Sigmoid colon (tissue), 7 donors: ENCODE results near the gene FGF12. TPM values are rescaled to one million over a fixed set of nuclear protein-coding genes. Genes with fewer than 3 reads are reported as not detected.

Experiments
- DNase-seq: peaks from one replicate; pipeline ENCODE4 v3.0.0-alpha.2; 2019
- H3K27ac ChIP-seq, 4 donors: fragments of 200-600 bp; sonication (generic); one replicate each; pipeline ENCODE4 v1.5.1; 2016 to 2019; ENCODE audit warnings: mild to moderate bottlenecking in 1 of 4
- H3K27me3 ChIP-seq, 3 donors: fragments of 200-600 bp; sonication (generic); one replicate each; pipeline ENCODE4 v1.5.1; 2019; ENCODE audit warnings: mild to moderate bottlenecking in 1 of 3
- H3K36me3 ChIP-seq, 4 donors: fragments of 200-600 bp; sonication (generic); one replicate each; pipeline ENCODE4 v1.5.1; 2016 to 2019
- H3K4me1 ChIP-seq, 4 donors: fragments of 200-600 bp; sonication (generic); one replicate each; pipeline ENCODE4 v1.5.1; 2017 to 2019
- H3K4me3 ChIP-seq, 4 donors: fragments of 200-600 bp; sonication (generic); one replicate each; pipeline ENCODE4 v1.5.1; 2017 to 2019; ENCODE audit warnings: mild to moderate bottlenecking in 2 of 4, moderate library complexity in 1 of 4
- H3K9me3 ChIP-seq, 4 donors: fragments of 200-600 bp in 3 of 4; sonication (generic) in 3 of 4; one replicate each; pipeline versions ENCODE4 v1.5.1 to v1.6.1; 2013 to 2019
- EP300 ChIP-seq, 4 donors: sonication (generic); formaldehyde crosslinking; IDR thresholded peaks; one replicate each; pipeline ENCODE4 v1.6.1; 2017; ENCODE audit warnings: antibody characterized with exemption in 4 of 4
- POLR2A ChIP-seq, 2 donors: fragments of 450-650 bp; IDR thresholded peaks; one replicate each; pipeline ENCODE4 v1.6.1; 2016; ENCODE audit warnings: antibody characterized with exemption in 2 of 2, mild to moderate bottlenecking in 2 of 2, moderate library complexity in 2 of 2
- POLR2AphosphoS5 ChIP-seq, 4 donors: sonication (generic); formaldehyde crosslinking; IDR thresholded peaks; one replicate each; pipeline ENCODE4 v1.6.1; 2017; ENCODE audit warnings: antibody characterized with exemption in 4 of 4
- WGBS, 2 donors: extraction: QIAGEN DNeasy Blood & Tissue Kit; methylation state at CpG; one replicate each; pipeline ENCODE4 v1.1.7; 2013; 5-methylcytosine and 5-hydroxymethylcytosine counted together
- intact Hi-C: fragments of 100-400 bp; cut with DNase I; formaldehyde crosslinking; loops from one replicate; pipeline ENCODE4 v1.15.1; 2023
- polyA plus RNA-seq, 3 donors: library from polyadenylated mRNA; stranded (reverse); fragments of 200-250 nt; gene quantifications; one replicate each; pipeline ENCODE4 v1.2.3, GENCODE V29; 2013
- total RNA-seq, 4 donors: library from RNA; depleted of rRNA; stranded (reverse); fragments of >200 nt; gene quantifications; one replicate each; pipeline ENCODE4 v1.1.0, GENCODE V29; 2016
- TF ChIP-seq, protein P1 (sequence below), 4 experiments: fragments of 450-650 bp in 3 of 4; fragments of 200-600 bp in 1 of 4; IDR thresholded peaks; one replicate each; pipeline ENCODE4 v1.5.1; 2016 to 2019; ENCODE audit warnings: antibody characterized with exemption in 4 of 4, mild to moderate bottlenecking in 3 of 4, moderate library complexity in 2 of 4
- donor health status: healthy with polysubstance abuse.
- donor health status: Bipolar disorder and iron deficiency.
- donor health status: healthy.

Gene FGF12
- total and polyA plus RNA-seq, 7 donors: 0.32 to 7.8 (median 1.8) TPM

- Histone ChIP-seq H3K36me3 (no peaks in the 10 kb centered on the region), H3K4me3 (no peak overlapping the region), H3K27me3 (no peaks in the 10 kb centered on the region), H3K9me3 (no peaks in the 10 kb centered on the region), H3K27ac (no peak overlapping the region), H3K4me1 (no peaks in the 10 kb centered on the region)
- 58 to 73% methylated on average over 6 of the region's 6 CpGs for WGBS, 2 donors
- intact Hi-C loops: no loop called here
- DNase-seq: no peak
- TF ChIP-seq POLR2A (IDR thresholded peaks at IDR 0.05) (no peak), POLR2AphosphoS5 (IDR thresholded peaks at IDR 0.05) (no peak), EP300 (IDR thresholded peaks at IDR 0.05) (no peak)
- TF ChIP-seq, protein P1, sequence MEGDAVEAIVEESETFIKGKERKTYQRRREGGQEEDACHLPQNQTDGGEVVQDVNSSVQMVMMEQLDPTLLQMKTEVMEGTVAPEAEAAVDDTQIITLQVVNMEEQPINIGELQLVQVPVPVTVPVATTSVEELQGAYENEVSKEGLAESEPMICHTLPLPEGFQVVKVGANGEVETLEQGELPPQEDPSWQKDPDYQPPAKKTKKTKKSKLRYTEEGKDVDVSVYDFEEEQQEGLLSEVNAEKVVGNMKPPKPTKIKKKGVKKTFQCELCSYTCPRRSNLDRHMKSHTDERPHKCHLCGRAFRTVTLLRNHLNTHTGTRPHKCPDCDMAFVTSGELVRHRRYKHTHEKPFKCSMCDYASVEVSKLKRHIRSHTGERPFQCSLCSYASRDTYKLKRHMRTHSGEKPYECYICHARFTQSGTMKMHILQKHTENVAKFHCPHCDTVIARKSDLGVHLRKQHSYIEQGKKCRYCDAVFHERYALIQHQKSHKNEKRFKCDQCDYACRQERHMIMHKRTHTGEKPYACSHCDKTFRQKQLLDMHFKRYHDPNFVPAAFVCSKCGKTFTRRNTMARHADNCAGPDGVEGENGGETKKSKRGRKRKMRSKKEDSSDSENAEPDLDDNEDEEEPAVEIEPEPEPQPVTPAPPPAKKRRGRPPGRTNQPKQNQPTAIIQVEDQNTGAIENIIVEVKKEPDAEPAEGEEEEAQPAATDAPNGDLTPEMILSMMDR (IDR thresholded peaks at IDR 0.05): no peak
These were observed 75.4 kb downstream of the FGF12 start for GRCh38 chr3:192651836-192652512.

- H3K4me3 ChIP-seq: no peak overlapping the region
- H3K9me3 ChIP-seq: no peaks in the 10 kb centered on the region
- H3K27ac ChIP-seq: no peak overlapping the region
- no peak for DNase-seq
- intact Hi-C loops: no loop called here
- no peaks in the 10 kb centered on the region for H3K27me3 ChIP-seq
- 0 to 47% methylated on average over 1 of the region's 1 CpG for WGBS, 2 donors
- TF ChIP-seq POLR2A (IDR thresholded peaks at IDR 0.05) (no peak), EP300 (IDR thresholded peaks at IDR 0.05) (no peak), POLR2AphosphoS5 (IDR thresholded peaks at IDR 0.05) (no peak)
- TF ChIP-seq, protein P1 (IDR thresholded peaks at IDR 0.05): no peak
- no peaks in the 10 kb centered on the region for H3K4me1 ChIP-seq
- H3K36me3 ChIP-seq: no peaks in the 10 kb centered on the region
These were observed 81.9 kb downstream of the FGF12 start for GRCh38 chr3:192645437-192645836.

- Histone ChIP-seq H3K27me3 (no peaks in the 10 kb centered on the region), H3K4me3 (no peak overlapping the region), H3K9me3 (no peaks in the 10 kb centered on the region), H3K4me1 (no peaks in the 10 kb centered on the region), H3K27ac (no peak overlapping the region), H3K36me3 (no peaks in the 10 kb centered on the region)
- DNase-seq: no peak
- intact Hi-C loops: no loop called here
- no peak for TF ChIP-seq POLR2A (IDR thresholded peaks at IDR 0.05)
- TF ChIP-seq, protein P1 (IDR thresholded peaks at IDR 0.05): no peak
- TF ChIP-seq EP300 (IDR thresholded peaks at IDR 0.05): no peak
- no peak for TF ChIP-seq POLR2AphosphoS5 (IDR thresholded peaks at IDR 0.05)
- WGBS, 2 donors: 73 to 80% methylated on average over 5 of the region's 5 CpGs
These were observed 84.7 kb downstream of the FGF12 start for GRCh38 chr3:192642651-192643050.

- H3K4me3 ChIP-seq: no peak overlapping the region
- H3K36me3 ChIP-seq: no peaks in the 10 kb centered on the region
- no peaks in the 10 kb centered on the region for H3K4me1 ChIP-seq
- 63 to 69% methylated on average over 6 of the region's 6 CpGs for WGBS, 2 donors
- no peak for DNase-seq
- intact Hi-C loops: no loop called here
- H3K9me3 ChIP-seq: no peaks in the 10 kb centered on the region
- no peak overlapping the region for H3K27ac ChIP-seq
- H3K27me3 ChIP-seq: no peaks in the 10 kb centered on the region
- no peak for TF ChIP-seq POLR2A (IDR thresholded peaks at IDR 0.05)
- no peak for TF ChIP-seq EP300 (IDR thresholded peaks at IDR 0.05)
- no peak for TF ChIP-seq POLR2AphosphoS5 (IDR thresholded peaks at IDR 0.05)
- TF ChIP-seq, protein P1 (IDR thresholded peaks at IDR 0.05): no peak
These were observed 85.4 kb downstream of the FGF12 start for GRCh38 chr3:192641919-192642318.

DNA sequence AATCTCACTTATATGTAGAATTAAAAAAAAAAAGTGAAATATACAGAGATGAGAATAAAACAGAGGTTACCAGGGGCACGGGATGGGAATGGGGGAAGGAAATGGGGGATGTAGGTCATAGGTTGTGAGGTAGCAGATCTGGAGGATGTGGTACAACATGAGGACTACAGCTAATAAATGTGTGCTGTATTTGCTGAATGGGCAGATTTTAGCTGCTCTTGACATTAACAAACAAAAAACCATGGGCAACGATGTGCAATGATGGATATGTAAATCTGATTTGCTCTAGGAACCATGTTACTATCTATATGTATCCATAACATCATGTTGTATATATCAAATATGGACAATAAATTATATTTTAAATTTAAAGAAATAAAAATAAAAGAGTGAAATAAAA is 87.4 kb downstream of the FGF12 start:
- Histone ChIP-seq H3K4me3 (no peak overlapping the region), H3K27me3 (no peaks in the 10 kb centered on the region), H3K9me3 (no peaks in the 10 kb centered on the region), H3K36me3 (no peaks in the 10 kb centered on the region), H3K27ac (no peak overlapping the region), H3K4me1 (no peaks in the 10 kb centered on the region)
- no peak for DNase-seq
- intact Hi-C loops: no loop called here
- no peak for TF ChIP-seq POLR2A (IDR thresholded peaks at IDR 0.05)
- TF ChIP-seq, protein P1 (IDR thresholded peaks at IDR 0.05): no peak
- no peak for TF ChIP-seq EP300 (IDR thresholded peaks at IDR 0.05)
- no peak for TF ChIP-seq POLR2AphosphoS5 (IDR thresholded peaks at IDR 0.05)
- WGBS, 2 donors: 52 to 74% methylated on average over 2 of the region's 2 CpGs
